NCI-H1694 treated with DMSO at 0.1 percent for 48 hours (cell line): ENCODE results near the gene CLDN5.
A peak's percentile ranks its signal among the peaks of the same experiment; 100 is the strongest.
"Not testable (repeated sequence)": the region's sequence is repeated elsewhere in the genome, so short reads cannot be mapped to it uniquely, and the experiment has no call there.

Experiments used
- DNase-seq: peaks from one replicate; lab custom pipeline; 2025; lab: John Stamatoyannopoulos, UW

CLDN5 gene

GRCh38 chr22:19548427-19548826, 24.2 kb upstream of the CLDN5 start:
- DNase-seq, result not testable (repeated sequence)

DNA sequence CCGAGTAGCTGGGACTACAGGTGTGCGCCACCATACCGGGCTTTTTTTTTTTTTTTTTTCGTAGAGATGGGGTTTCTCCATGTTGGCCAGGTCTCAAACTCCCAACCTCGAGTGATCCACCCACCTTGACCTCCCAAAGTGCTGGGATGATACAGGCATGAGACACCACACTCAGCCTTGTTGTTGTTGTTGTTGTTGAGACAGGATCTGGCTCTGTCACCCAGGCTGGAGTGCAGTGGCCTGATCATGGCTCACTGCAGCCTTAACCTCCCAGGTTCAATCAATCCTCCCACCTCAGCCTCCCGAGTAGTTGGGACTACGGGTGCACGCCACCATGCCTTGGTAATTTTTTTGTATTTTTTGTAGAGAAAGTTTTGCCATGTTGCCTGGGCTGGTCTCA, 23.4 kb upstream of the CLDN5 start:
- DNase-seq, result no peak

GRCh38 chr22:19546680-19547079, 22.5 kb upstream of the CLDN5 start:
- no peak for DNase-seq

GRCh38 chr22:19545935-19546207, 21.7 kb upstream of the CLDN5 start:
- no peak for DNase-seq

GRCh38 chr22:19543970-19544708, 19.9 kb upstream of the CLDN5 start:
- DNase-seq, result no peak

DNA sequence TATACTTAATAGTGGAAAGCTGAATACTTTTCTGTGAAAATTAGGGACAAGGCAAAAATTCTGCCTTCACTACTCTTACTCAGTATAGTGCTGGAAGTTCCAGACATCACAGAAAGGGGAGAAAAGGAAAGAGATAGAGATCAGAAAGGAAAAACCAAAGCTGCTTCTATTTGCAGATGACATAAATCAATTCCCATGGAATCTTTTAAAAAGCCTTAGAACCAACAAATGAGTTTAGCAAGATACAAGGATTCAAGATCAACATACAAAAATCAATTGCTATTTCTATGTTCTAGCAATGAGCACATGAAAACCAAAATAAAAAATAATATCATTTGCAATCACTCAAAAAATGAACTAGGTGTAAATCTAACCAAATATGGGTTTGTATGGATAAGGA, 16.2 kb upstream of the CLDN5 start:
- DNase-seq, result no peak

DNA sequence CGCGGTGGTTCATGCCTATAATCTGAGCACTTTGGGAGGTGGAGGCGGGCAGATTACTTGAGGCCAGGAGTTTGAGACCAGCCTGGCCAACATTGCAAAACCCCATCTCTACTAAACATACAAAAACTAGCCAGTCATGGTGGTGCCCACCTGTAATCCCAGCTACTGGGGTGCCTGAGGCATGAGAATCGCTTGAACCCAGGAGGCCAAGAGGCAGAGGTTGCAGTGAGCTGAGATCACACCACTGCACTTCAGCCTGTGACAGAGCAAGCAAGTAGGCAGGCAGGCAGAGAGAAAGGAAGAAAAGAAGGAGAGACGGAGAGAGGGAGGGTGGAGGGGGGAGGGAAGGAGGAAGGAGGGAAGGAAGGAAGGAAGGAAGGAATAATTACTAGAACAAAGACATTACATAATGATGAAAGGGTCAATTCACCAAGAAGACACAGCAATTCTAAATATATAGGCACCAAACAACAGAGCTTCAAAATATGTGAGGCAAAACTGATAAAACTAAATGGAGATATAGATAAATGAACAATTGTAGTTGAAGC, 13.8 kb upstream of the CLDN5 start:
- no peak for DNase-seq

DNA sequence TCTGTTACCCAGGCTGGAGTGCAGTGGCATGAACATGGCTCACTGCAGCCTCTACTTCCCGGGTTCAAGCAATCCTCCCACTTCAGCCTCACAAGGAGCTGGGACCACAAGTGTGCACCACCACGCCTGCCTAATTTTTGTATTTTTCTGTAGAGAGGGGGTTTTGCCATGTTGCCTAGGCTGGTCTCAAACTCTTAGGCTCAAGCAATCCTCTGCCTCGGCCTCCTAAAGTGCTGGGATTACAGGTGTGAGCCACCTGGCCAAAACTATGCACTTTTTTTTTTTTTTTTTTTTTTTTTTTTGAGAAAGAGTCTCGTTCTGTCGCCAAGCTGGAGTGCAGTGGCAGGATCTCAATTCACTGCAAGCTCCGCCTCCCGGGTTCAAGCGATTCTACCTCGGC, 12.4 kb upstream of the CLDN5 start:
- DNase-seq, result no peak

DNA sequence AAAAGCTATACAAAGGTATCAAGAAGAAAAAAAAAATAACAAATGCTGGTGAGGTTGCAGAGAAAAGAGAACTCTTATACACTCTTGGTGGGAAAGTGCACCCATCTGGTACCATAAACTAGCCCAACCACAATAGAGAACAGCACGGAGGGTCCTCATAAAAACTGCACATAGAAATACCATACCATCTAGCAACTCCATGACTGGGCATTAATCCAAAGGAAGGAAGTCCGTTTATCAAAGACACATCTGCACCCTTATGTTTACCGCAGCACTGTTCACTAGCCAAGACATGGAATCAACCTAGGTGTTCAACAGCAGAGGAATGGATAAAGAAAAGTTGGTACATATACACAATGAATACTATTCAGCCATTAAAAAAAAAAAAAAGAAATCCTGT, 10.8 kb upstream of the CLDN5 start:
- no peak for DNase-seq

GRCh38 chr22:19533857-19534256, 9.6 kb upstream of the CLDN5 start:
- no peak for DNase-seq

- DNase-seq, result no peak
Measured at GRCh38 chr22:19533049-19533626, 8.9 kb upstream of the CLDN5 start.

DNA sequence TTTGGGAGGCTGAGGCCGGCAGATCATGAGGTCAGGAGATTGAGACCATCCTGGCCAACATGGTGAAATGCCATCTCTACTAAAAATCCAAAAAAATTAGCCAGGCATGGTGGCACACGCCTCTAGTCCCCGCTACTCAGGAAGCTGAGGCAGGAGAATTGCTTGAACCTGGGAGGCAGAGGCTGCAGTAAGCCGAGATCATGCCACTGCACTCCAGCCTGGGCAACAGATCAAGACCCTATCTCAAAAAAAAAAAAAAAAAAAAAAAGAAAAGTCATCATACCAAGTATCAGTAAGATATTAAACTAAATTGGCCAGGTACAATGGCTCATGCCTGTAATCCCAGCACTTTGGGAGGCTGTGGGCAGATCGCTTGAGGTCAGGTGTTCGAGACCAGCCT, 7.1 kb upstream of the CLDN5 start:
- not testable (repeated sequence) for DNase-seq

DNA sequence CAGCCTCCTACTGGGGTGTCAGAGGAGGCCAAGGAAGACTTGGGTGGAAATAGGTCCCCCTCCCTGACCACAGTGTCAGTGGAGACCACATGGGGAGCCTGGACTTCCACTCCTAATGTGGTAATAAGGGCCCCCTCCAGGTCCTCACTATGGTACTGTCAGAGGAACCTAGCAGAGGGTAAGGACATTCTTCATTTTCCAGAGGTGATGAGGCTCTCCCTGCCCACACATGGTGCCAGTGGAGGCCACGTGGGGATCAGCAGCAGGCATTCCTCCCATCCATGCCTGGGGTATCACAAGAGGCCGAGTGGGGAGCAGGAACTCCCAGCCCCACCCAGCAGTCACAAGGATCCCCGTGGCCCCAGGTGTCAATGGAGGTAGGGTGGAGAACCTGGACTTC, 6.5 kb upstream of the CLDN5 start:
- no peak for DNase-seq

- no peak for DNase-seq
Measured at GRCh38 chr22:19529811-19530210, 5.6 kb upstream of the CLDN5 start.

DNA sequence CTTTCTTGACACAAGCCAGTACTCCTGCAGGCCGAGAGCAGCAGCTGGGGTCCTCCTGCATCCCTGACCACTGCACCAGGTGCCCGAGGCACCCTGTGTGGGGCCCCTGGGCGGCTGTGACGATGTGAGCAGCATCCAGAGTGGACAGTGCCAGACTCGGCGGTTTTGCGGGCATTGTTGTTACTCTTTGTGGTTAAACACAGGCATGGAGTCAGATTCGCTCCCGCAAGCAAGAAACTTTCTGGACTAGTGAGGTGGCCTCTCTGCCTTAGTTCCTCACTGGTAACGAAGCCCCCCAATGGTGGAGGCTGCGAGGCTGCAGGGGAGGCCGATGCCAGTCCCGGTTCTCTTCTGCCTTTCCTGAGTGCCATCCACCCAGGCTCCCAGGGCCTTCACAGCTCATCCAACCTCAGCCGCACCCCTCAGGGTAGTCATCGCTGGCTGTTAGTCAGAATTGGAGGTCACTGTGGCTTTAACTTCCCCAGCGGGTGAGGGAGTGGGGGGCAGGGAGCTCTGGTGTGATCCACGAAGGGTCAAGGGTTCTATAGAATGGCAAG, 3.7 kb upstream of the CLDN5 start:
- DNase-seq, result no peak

DNA sequence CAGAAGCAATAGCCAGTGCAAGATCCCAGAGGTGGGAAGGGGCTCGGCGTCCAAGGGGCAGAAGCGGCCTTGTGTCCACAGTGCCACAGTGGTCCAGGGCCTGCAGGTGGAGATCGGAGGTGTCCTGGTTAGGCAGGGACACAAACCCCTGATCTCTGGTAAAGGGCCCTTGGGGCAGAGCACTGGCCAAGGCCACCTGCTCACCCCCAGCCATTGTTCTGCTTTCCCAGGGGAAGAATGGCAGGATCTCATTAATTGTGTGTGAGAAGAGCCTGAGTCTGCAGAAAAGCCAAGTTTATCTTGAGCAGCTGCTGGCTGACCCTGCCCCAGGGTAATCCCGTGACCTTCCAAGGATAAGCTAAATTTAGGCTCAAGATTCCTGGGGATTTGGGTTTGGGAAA, 3.1 kb upstream of the CLDN5 start:
- DNase-seq, result no peak

GRCh38 chr22:19526702-19527111, 2.5 kb upstream of the CLDN5 start:
- no peak for DNase-seq

DNA sequence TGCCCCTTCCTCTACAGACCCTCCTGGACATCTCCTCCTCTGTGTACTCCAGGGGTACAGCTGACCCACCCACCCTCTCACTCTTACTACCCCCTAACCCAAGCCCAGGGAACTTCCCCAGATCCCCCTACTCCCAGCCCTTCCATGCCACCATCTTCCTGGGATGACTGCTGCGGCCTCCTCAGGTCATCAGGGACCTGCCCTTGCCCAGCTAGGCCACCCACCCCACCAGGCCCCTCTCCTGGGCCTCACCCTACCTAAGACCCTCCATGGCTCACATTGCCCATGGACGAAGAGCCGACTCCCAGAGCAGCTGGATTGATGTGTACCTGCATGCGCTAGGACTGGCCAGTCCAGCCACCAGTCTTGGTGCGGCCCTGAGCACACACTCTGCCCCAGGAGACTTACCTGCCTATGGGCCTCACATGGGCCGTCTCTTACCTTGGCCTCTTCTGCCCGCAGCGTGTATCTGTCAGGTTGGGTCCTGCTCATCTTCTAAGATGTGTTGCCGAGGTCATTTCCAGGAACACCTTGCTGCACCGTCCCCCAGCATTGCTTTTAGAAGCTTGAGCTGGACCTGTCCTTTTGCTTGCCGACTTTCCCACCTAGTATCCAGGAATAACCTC, 2.0 kb upstream of the CLDN5 start:
- DNase-seq, result no peak

- DNase-seq, result no peak
Measured at GRCh38 chr22:19525666-19526065, 1.5 kb upstream of the CLDN5 start.

GRCh38 chr22:19525116-19525660, 978 bp upstream of the CLDN5 start:
- DNase-seq, result no peak

DNA sequence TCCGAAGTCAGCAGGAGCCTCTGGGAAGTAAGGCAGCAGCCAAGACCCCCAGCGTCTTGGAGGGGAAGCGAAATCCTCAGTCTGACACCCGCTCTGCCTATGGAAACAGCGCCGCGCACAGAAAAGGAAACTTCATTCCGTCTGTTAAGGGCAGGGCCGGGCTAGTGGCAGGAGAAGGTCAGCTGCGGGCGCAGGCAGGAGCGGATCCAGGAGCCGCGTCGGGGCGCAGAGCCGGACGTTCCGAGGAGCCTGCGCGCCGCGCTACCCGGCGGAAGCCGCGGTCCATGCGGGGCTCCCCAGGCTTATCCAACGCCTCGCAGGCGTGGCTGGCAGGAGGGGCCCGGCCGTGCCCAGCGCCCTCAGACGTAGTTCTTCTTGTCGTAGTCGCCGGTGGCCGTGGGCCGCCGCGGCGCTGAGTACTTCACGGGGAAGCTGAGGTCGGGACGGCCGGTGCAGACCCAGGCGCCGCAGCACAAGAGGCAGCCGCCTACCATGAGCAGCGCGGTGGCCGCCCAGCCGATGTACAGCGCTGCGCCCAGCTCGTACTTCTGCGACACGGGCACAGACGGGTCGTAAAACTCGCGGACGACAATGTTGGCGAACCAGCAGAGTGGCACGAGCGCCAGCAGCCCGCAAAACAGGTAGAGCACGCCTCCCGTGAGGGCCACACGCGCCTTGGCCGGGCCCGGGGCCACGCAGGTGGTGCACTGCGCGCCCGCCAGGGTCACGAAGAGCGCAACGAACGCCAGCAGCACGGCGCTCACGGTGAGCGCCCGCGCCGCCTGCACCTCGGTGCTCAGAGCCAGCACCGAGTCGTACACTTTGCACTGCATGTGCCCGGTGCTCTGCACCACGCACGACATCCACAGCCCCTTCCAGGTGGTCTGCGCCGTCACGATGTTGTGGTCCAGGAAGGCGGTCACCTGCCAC, 705 bp downstream of the CLDN5 start:
- peak; percentile 4 for DNase-seq

DNA sequence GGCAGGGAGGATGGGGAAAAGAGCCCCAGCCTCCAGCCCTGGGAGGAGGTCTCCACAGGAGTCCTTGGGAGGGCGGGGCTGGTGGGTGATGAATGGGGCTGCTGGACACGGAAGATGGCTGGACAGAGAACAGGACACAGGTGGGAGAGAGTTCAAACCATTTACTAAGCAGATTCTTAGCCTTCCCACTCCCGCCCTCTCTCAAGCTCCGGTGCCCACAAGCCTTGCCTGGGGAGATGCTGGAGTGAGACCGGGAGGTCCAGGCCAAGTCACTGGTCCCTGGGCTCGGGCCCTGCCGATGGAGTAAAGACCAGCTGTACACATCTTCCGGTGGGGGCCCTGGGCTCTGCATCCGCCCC, 1.4 kb downstream of the CLDN5 start:
- no peak for DNase-seq
